ENCODE measurements around the gene AP5Z1. TPM values are rescaled to one million over a fixed set of nuclear protein-coding genes. Genes with fewer than 3 reads are reported as not detected.

The AP5Z1 gene
- total RNA-seq (10 to 100 TPM; 10.5 to 17.3 (median 15.2) TPM), polyA plus RNA-seq (12.4 TPM)
- long read RNA-seq, donor 1, transcript AP5Z1-201 (17 exons, 2,889 nt): major isoform, 27 of 56 reads
- long read RNA-seq, donor 1, transcript AP5Z1-209 (16 exons, 2,667 nt): minor isoform, 5 of 56 reads
- long read RNA-seq, donor 1, partial matches to known transcripts: 12 of 56 reads
- long read RNA-seq, donor 1, other reads (novel, unspliced or antisense): 10 of 56 reads
- long read RNA-seq, donor 2, transcript AP5Z1-201 (17 exons, 2,889 nt): major isoform, 22 of 33 reads
- long read RNA-seq, donor 2, partial matches to known transcripts: 3 of 33 reads
- long read RNA-seq, donor 2, other reads (novel, unspliced or antisense): 5 of 33 reads
- long read RNA-seq, donor 3, transcript AP5Z1-209 (16 exons, 2,667 nt): minor isoform, 10 of 89 reads
- long read RNA-seq, donor 3, transcript AP5Z1-201 (17 exons, 2,889 nt): major isoform, 41 of 89 reads
- long read RNA-seq, donor 3, partial matches to known transcripts: 22 of 89 reads
- long read RNA-seq, donor 3, other reads (novel, unspliced or antisense): 15 of 89 reads
- long read RNA-seq, donor 4, transcript AP5Z1-201 (17 exons, 2,889 nt): major isoform, 15 of 29 reads
- long read RNA-seq, donor 4, partial matches to known transcripts: 3 of 29 reads
- long read RNA-seq, donor 4, other reads (novel, unspliced or antisense): 5 of 29 reads

GRCh38 chr7:4775250-4775847, at the start of gene AP5Z1:
Gene AP5Z1 (plus strand): TSS chr7:4775623. CDS start chr7:4775716, 93 bp downstream.
- no peaks in the 10 kb centered on the region for H3K27me3 ChIP-seq (ENCODE audit: control insufficient read depth, insufficient read depth)
- peak within 1 kb of the TSS; percentile 86 for H3K27ac ChIP-seq (ENCODE audit: low read length)
- no peaks in the 10 kb centered on the region for H3K9me3 ChIP-seq (ENCODE audit: control insufficient read depth, low read length)
- peak; percentile 97 to 98 for ATAC-seq
- DNase-seq: peak; percentile 98 to 99 (median 99)
- H3K4me3 ChIP-seq (ENCODE audit: low read length): peak within 1 kb of the TSS; percentile 63
- peaks cover 6% of the 10 kb centered on the region for H3K4me1 ChIP-seq (ENCODE audit: control insufficient read depth, insufficient read depth, low read length)
- intact Hi-C loops (cut with DNase I): no loop called here
- under 1% methylated on average over 55 of the region's 55 CpGs for WGBS

- WGBS: 34% methylated on average over 15 of the region's 15 CpGs
- Histone ChIP-seq H3K9me3 (ENCODE audit: control insufficient read depth, low read length) (no peaks in the 10 kb centered on the region), H3K4me1 (ENCODE audit: control insufficient read depth, insufficient read depth, low read length) (peaks cover 4% of the 10 kb centered on the region), H3K4me3 (ENCODE audit: low read length) (peak overlapping the region; percentile 36), H3K27me3 (ENCODE audit: control insufficient read depth, insufficient read depth) (no peaks in the 10 kb centered on the region), H3K27ac (ENCODE audit: low read length) (peak overlapping the region; percentile 39)
- DNase-seq (no peak), ATAC-seq (no peak)
- intact Hi-C loops (cut with DNase I): no loop called here
These were observed 49.5 kb upstream of the AP5Z1 start for GRCh38 chr7:4725850-4726450.

- Histone ChIP-seq H3K27me3 (ENCODE audit: control insufficient read depth, insufficient read depth) (no peaks in the 10 kb centered on the region), H3K9me3 (ENCODE audit: control insufficient read depth, low read length) (no peaks in the 10 kb centered on the region), H3K4me3 (ENCODE audit: low read length) (no peak overlapping the region), H3K4me1 (ENCODE audit: control insufficient read depth, insufficient read depth, low read length) (peaks cover 4% of the 10 kb centered on the region), H3K27ac (ENCODE audit: low read length) (no peak overlapping the region)
- no peak for ATAC-seq
- intact Hi-C loops (cut with DNase I): no loop called here
- DNase-seq: no peak
- 84% methylated on average over 9 of the region's 9 CpGs for WGBS
These were observed 48.9 kb upstream of the AP5Z1 start for GRCh38 chr7:4726566-4726965.

- ATAC-seq (no peak), DNase-seq (peak in 1 of 3 donors; percentile 37)
- WGBS: 90% methylated on average over 20 of the region's 20 CpGs
- H3K27ac ChIP-seq (ENCODE audit: low read length): no peak overlapping the region
- no peaks in the 10 kb centered on the region for H3K27me3 ChIP-seq (ENCODE audit: control insufficient read depth, insufficient read depth)
- H3K4me3 ChIP-seq (ENCODE audit: low read length): no peak overlapping the region
- peaks cover 4% of the 10 kb centered on the region for H3K4me1 ChIP-seq (ENCODE audit: control insufficient read depth, insufficient read depth, low read length)
- H3K9me3 ChIP-seq (ENCODE audit: control insufficient read depth, low read length): no peaks in the 10 kb centered on the region
- intact Hi-C loops (cut with DNase I): no loop called here
These were observed 47.3 kb upstream of the AP5Z1 start for GRCh38 chr7:4727914-4728705.

- H3K4me3 ChIP-seq (ENCODE audit: low read length): no peak overlapping the region
- no peaks in the 10 kb centered on the region for H3K9me3 ChIP-seq (ENCODE audit: control insufficient read depth, low read length)
- H3K27me3 ChIP-seq (ENCODE audit: control insufficient read depth, insufficient read depth): no peaks in the 10 kb centered on the region
- ATAC-seq (no peak), DNase-seq (peak in 1 of 3 donors; percentile 49)
- peaks cover 2% of the 10 kb centered on the region for H3K4me1 ChIP-seq (ENCODE audit: control insufficient read depth, insufficient read depth, low read length)
- intact Hi-C loops (cut with DNase I): no loop called here
- H3K27ac ChIP-seq (ENCODE audit: low read length): no peak overlapping the region
- WGBS: 89% methylated on average over 19 of the region's 19 CpGs
These were observed 46.2 kb upstream of the AP5Z1 start for GRCh38 chr7:4729266-4729665.

- H3K27ac ChIP-seq (ENCODE audit: low read length): no peak overlapping the region
- H3K9me3 ChIP-seq (ENCODE audit: control insufficient read depth, low read length): no peaks in the 10 kb centered on the region
- WGBS: 85% methylated on average over 19 of the region's 19 CpGs
- DNase-seq (peak in 2 of 3 donors; percentile 65 to 66), ATAC-seq (no peak)
- H3K27me3 ChIP-seq (ENCODE audit: control insufficient read depth, insufficient read depth): no peaks in the 10 kb centered on the region
- H3K4me1 ChIP-seq (ENCODE audit: control insufficient read depth, insufficient read depth, low read length): no peaks in the 10 kb centered on the region
- intact Hi-C loops (cut with DNase I): loop anchor here in 2 of 4 donors (5.0 to 10.0 kb wide), 2 partner anchors 43 to 45 kb away; partner anchors contain the start of gene FOXK1 (in 1 of the 2)
- H3K4me3 ChIP-seq (ENCODE audit: low read length): no peak overlapping the region
These were observed 45.1 kb upstream of the AP5Z1 start for GRCh38 chr7:4730276-4730675.

- DNase-seq (peak in 1 of 3 donors; percentile 61), ATAC-seq (no peak)
- intact Hi-C loops (cut with DNase I): loop anchor here in 2 of 4 donors (5.0 to 10.0 kb wide), 2 partner anchors 44 to 46 kb away; partner anchors contain the start of gene FOXK1 (in 1 of the 2)
- Histone ChIP-seq H3K4me3 (ENCODE audit: low read length) (no peak overlapping the region), H3K27ac (ENCODE audit: low read length) (no peak overlapping the region), H3K27me3 (ENCODE audit: control insufficient read depth, insufficient read depth) (no peaks in the 10 kb centered on the region), H3K4me1 (ENCODE audit: control insufficient read depth, insufficient read depth, low read length) (no peaks in the 10 kb centered on the region), H3K9me3 (ENCODE audit: control insufficient read depth, low read length) (no peaks in the 10 kb centered on the region)
- WGBS: 60% methylated on average over 10 of the region's 10 CpGs
These were observed 44.5 kb upstream of the AP5Z1 start for GRCh38 chr7:4730971-4731370.

GRCh38 chr7:4731803-4732202, 43.6 kb upstream of the AP5Z1 start:
- no peak for ATAC-seq
- 94% methylated on average over 16 of the region's 16 CpGs for WGBS
- DNase-seq: peak in 1 of 3 donors; percentile 51
- no peaks in the 10 kb centered on the region for H3K9me3 ChIP-seq (ENCODE audit: control insufficient read depth, low read length)
- H3K27me3 ChIP-seq (ENCODE audit: control insufficient read depth, insufficient read depth): no peaks in the 10 kb centered on the region
- H3K4me3 ChIP-seq (ENCODE audit: low read length): no peak overlapping the region
- H3K4me1 ChIP-seq (ENCODE audit: control insufficient read depth, insufficient read depth, low read length): no peaks in the 10 kb centered on the region
- no peak overlapping the region for H3K27ac ChIP-seq (ENCODE audit: low read length)
- intact Hi-C loops (cut with DNase I): loop anchor here in 2 of 4 donors (5.0 to 10.0 kb wide), 2 partner anchors 45 to 47 kb away; partner anchors contain the start of gene FOXK1 (in 1 of the 2)

GRCh38 chr7:4733936-4734528, 41.4 kb upstream of the AP5Z1 start:
- Histone ChIP-seq H3K27me3 (ENCODE audit: control insufficient read depth, insufficient read depth) (no peaks in the 10 kb centered on the region), H3K27ac (ENCODE audit: low read length) (no peak overlapping the region), H3K9me3 (ENCODE audit: control insufficient read depth, low read length) (no peaks in the 10 kb centered on the region), H3K4me1 (ENCODE audit: control insufficient read depth, insufficient read depth, low read length) (peaks cover 5% of the 10 kb centered on the region), H3K4me3 (ENCODE audit: low read length) (no peak overlapping the region)
- intact Hi-C loops (cut with DNase I): loop anchor here in 2 of 4 donors (5.0 to 10.0 kb wide), 2 partner anchors 47 to 49 kb away; partner anchors contain the start of gene FOXK1 (in 1 of the 2)
- 81% methylated on average over 15 of the region's 15 CpGs for WGBS
- DNase-seq (peak in 1 of 3 donors; percentile 51), ATAC-seq (no peak)

Measured in right cardiac atrium (tissue), 5 donors.